ENCODE results near the gene HNRNPUL2.

DNA sequence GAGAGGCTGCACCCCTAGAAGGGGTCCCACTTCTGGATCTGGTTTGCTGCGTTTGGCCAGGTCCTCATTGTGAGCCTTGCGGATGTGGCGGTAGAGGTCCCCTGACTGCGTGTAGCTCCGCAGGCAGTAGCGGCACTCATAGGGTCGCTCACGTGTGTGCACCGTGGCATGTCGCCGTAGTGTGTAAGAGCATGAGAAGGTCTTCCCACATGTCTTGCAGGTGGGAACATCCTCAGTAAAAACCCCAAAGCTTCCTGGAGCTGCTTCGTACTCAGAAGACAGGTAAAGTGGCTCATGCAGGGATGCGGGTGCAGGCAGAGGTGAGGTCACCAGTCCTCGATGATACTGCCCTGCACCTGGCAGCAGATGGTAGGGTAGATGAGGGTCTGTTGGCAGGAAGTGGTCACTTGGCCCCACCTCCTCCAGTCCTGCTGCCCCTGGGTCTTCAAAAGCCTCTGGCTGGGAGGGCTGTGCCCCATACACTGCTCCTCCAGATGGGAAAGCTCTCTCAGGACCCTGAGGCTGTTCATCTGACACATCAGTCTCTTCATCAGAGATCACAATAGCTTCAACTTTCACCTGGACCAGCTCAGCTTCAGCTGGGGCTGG lies 25.0 kb upstream of the HNRNPUL2 start:
- no peak for TF ChIP-seq POLR2A (IDR thresholded peaks at IDR 0.05; ENCODE audit: low read depth, low read length)
- no peak for TF ChIP-seq POLR2AphosphoS5 (IDR thresholded peaks at IDR 0.05; ENCODE audit: low read depth, low read length)
- no peak for TF ChIP-seq TAF1 (IDR thresholded peaks at IDR 0.05; ENCODE audit: low read depth, low read length)
- TF ChIP-seq SPI1 (IDR thresholded peaks at IDR 0.05; ENCODE audit: low read depth, low read length), result no peak
